Measurements from ENCODE around the gene MACROH2A1. TPM values are rescaled to one million over a fixed set of nuclear protein-coding genes. Genes with fewer than 3 reads are reported as not detected.

MACROH2A1 gene
- total RNA-seq, 4 donors from 2014 or later = 182 to 443 (median 319) TPM

GRCh38 chr5:135287551-135287950, 111.5 kb downstream of the MACROH2A1 start:
- DNase-seq (ENCODE audit: low spot score) (no peak), ATAC-seq (ENCODE audit: low FRiP score) (no peak)
- no peak for TF ChIP-seq CTCF (IDR thresholded peaks at IDR 0.05)

Small RNA genes lying within 50 kb of the gene (small RNA-seq; reads per million reads assigned to genes)
- not detected for gene DCANP1

Other genes starting within 250 kb of the MACROH2A1 start
- under 1 TPM in 1 of 4 donors, not detected in 3; 0.19 TPM for gene DCANP1, start 48.1 kb upstream of the MACROH2A1 start, total RNA-seq
- gene TIFAB, start 53.1 kb upstream of the MACROH2A1 start, total RNA-seq = not detected
- gene NEUROG1, start 136.7 kb upstream of the MACROH2A1 start, total RNA-seq = not detected
- 100 to 1,000 TPM in 1 of 4 donors, 10 to 100 TPM in 3; 22.2 to 195 (median 32.1) TPM for gene CXCL14, start 179.8 kb upstream of the MACROH2A1 start, total RNA-seq

All from omental fat pad (tissue), 4 donors.